ENCODE results near the gene ZNF615.

ZNF615 gene

DNA sequence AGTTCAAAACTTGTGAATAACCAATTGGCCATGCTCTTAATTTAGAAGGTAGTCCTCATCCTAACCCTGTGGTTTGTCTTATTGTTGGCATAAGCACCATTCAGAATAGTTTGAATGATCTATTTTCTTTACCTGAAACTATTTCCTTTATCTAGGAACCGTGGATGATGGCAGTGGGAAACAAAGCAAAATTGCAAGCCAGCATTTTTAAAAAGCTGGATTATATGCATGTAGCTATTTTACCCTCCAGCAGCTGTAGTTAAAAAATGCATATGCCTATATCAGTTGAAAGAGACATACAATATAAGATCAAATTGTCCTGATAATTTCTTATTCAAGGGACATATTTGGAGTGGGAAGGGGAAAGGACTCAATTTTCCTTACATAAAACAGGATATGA, 61.4 kb downstream of the ZNF615 start:
- H3K36me3 ChIP-seq (replicated peaks), result peaks cover 34% of the 10 kb centered on the region
- in situ Hi-C loops (cut with HindIII; ENCODE audit: low pct_ligation_motif_present, low sequenced_read_pairs), result no loop called here
- no peak overlapping the region for H3K4me3 ChIP-seq (ENCODE audit: low read depth, low read length)
- H3K27me3 ChIP-seq (replicated peaks), result no peaks in the 10 kb centered on the region
- DNase-seq, result no peak
- TF ChIP-seq, protein P1, sequence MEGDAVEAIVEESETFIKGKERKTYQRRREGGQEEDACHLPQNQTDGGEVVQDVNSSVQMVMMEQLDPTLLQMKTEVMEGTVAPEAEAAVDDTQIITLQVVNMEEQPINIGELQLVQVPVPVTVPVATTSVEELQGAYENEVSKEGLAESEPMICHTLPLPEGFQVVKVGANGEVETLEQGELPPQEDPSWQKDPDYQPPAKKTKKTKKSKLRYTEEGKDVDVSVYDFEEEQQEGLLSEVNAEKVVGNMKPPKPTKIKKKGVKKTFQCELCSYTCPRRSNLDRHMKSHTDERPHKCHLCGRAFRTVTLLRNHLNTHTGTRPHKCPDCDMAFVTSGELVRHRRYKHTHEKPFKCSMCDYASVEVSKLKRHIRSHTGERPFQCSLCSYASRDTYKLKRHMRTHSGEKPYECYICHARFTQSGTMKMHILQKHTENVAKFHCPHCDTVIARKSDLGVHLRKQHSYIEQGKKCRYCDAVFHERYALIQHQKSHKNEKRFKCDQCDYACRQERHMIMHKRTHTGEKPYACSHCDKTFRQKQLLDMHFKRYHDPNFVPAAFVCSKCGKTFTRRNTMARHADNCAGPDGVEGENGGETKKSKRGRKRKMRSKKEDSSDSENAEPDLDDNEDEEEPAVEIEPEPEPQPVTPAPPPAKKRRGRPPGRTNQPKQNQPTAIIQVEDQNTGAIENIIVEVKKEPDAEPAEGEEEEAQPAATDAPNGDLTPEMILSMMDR (IDR thresholded peaks at IDR 0.05; ENCODE audit: low read depth, low read length, missing control alignments), result no peak
- H3K27ac ChIP-seq, result no peak overlapping the region

DNA sequence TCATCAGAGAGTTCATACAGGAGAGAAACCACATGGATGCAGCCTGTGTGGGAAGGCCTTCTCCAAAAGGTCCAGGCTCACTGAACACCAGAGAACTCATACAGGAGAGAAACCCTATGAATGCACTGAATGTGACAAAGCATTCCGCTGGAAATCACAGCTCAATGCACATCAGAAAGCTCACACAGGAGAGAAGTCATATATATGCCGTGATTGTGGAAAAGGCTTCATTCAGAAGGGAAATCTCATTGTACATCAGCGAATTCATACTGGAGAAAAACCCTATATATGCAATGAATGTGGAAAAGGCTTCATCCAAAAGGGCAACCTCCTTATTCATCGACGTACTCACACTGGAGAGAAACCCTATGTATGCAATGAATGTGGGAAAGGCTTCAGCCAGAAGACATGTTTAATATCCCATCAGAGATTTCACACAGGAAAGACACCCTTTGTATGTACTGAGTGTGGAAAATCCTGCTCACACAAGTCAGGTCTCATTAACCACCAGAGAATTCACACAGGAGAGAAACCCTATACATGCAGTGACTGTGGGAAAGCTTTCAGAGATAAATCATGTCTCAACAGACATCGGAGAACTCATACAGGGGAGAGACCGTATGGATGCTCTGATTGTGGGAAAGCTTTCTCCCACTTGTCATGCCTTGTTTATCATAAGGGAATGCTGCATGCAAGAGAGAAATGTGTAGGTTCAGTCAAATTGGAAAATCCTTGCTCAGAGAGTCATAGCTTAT, 63.0 kb downstream of the ZNF615 start:
- peaks cover 50% of the 10 kb centered on the region for H3K36me3 ChIP-seq (replicated peaks)
- H3K27ac ChIP-seq, result no peak overlapping the region
- in situ Hi-C loops (cut with HindIII; ENCODE audit: low pct_ligation_motif_present, low sequenced_read_pairs), result no loop called here
- no peaks in the 10 kb centered on the region for H3K27me3 ChIP-seq (replicated peaks)
- no peak overlapping the region for H3K4me3 ChIP-seq (ENCODE audit: low read depth, low read length)
- TF ChIP-seq, protein P1 (IDR thresholded peaks at IDR 0.05; ENCODE audit: low read depth, low read length, missing control alignments), result no peak
- no peak for DNase-seq

All from brain microvascular endothelial cell (primary cell).